NT2/D1 (cell line): ENCODE results near the gene IL10RB.
"Not testable (repeated sequence)": the region's sequence is repeated elsewhere in the genome, so short reads cannot be mapped to it uniquely, and the experiment has no call there.

Experiments
- DNase-seq: peaks from one replicate; pipeline ENCODE4 v3.0.0-alpha.2; 2011; ENCODE audit warnings: low read depth, low spot score
- H3K27me3 ChIP-seq: 2 replicates; pipeline ENCODE4 v1.6.0; 2011; ENCODE audit warnings: mild to moderate bottlenecking; ENCODE audit not compliant: insufficient read length, insufficient read depth
- H3K36me3 ChIP-seq: 2 replicates; pipeline ENCODE4 v1.6.1; 2011; ENCODE audit warnings: mild to moderate bottlenecking, low read length, mixed read lengths; ENCODE audit not compliant: insufficient read depth, insufficient read length
- H3K4me1 ChIP-seq: 2 replicates; pipeline ENCODE4 v1.5.1; 2011; ENCODE audit not compliant: insufficient read depth, insufficient read length
- H3K4me3 ChIP-seq: 2 replicates; pipeline ENCODE4 v1.5.1; 2011; ENCODE audit warnings: low read depth; ENCODE audit not compliant: insufficient read length
- H3K9ac ChIP-seq: 2 replicates; pipeline ENCODE4 v1.6.0; 2011; ENCODE audit warnings: low read depth; ENCODE audit not compliant: insufficient read length
- H3K9me3 ChIP-seq: 2 replicates; pipeline ENCODE4 v1.5.1; 2011; ENCODE audit warnings: mild to moderate bottlenecking, low read length; ENCODE audit not compliant: insufficient read depth
- SUZ12 ChIP-seq: IDR thresholded peaks from 2 replicates; pipeline ENCODE4 v1.6.1; 2011; ENCODE audit not compliant: insufficient read length, insufficient read depth; ENCODE audit errors: extremely low read depth
- YY1 ChIP-seq: IDR thresholded peaks from 2 replicates; pipeline ENCODE4 v1.6.1; 2011; ENCODE audit not compliant: insufficient read length, insufficient read depth
- ZNF274 ChIP-seq: IDR thresholded peaks from 2 replicates; pipeline ENCODE4 v1.6.1; 2011; ENCODE audit warnings: mild to moderate bottlenecking, low read depth, low read length

IL10RB gene

DNA sequence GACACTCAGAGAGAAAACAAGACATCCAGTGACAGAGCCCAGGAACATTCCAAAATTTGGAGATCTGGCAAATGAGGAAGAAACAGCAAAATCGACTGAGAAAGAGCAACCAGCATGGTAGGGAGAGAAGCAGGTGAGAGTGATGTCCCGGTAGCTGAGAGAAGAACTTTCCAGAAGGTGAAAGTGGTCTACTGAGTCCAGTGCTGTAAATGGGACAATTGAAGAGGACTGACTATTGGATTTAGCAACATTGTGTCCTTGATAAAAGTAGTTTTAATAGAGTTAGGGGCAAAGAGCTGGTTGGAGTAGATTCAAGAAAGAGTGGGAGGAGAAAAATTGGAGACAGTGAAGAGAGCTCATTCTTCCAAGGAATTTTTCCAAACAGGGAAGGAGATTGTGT lies 15.0 kb upstream of the IL10RB start:
- H3K4me1 ChIP-seq, result no peaks in the 10 kb centered on the region
- TF ChIP-seq ZNF274 (no peak), SUZ12 (no peak), YY1 (no peak)

DNA sequence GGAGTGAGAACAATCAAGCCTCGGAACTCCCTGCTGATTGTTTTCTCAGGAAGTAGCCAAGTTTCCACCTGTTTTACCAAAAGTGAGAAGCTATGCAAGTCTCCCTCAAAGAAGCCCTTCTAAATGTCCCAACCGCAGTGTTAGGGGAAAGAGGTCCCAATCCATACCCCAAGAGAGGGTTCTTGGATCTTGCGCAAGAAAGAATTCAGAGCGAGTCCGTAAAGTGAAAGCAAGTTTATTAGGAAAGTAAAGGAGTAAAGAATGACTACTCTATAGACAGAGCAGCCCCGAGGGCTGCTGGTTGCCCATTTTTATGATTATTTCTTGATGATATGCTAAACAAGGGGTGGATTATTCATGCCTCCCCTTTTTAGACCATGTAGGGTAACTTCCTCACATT lies 12.8 kb upstream of the IL10RB start:
- DNase-seq, H3K4me1 ChIP-seq, H3K27me3 ChIP-seq, H3K9ac ChIP-seq, H3K4me3 ChIP-seq: not testable (repeated sequence)
- Histone ChIP-seq H3K36me3 (peaks cover 85% of the 10 kb centered on the region), H3K9me3 (peaks cover 15% of the 10 kb centered on the region; the same call in 1 of the 2 replicates)

More for the DNA sequence above, 15.0 kb upstream of the IL10RB start:
- Histone ChIP-seq H3K36me3 (peaks cover 80% of the 10 kb centered on the region), H3K27me3 (no peaks in the 10 kb centered on the region), H3K9me3 (no peaks in the 10 kb centered on the region), H3K4me3 (no peak overlapping the region), H3K9ac (no peak overlapping the region)
- no peak for DNase-seq

DNA sequence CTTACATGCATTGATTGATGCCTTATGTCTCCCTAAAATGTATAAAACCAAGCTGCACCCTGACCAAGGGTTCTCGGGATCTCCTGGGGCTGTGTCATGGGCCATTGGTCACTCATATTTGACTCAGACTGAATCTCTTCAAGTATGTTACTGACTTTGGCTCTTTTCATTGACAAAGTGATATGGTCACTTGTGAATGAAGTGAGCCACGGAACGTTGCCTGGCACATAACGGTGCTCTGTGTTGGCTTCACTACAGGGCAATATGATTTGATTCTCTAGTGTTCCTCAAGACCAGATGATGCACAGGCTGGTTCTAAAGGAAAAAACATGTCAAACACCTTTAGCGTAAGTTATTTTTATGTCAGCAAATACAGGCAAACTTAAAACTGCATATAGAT lies 11.4 kb upstream of the IL10RB start:
- peaks cover 80% of the 10 kb centered on the region for H3K36me3 ChIP-seq

DNA sequence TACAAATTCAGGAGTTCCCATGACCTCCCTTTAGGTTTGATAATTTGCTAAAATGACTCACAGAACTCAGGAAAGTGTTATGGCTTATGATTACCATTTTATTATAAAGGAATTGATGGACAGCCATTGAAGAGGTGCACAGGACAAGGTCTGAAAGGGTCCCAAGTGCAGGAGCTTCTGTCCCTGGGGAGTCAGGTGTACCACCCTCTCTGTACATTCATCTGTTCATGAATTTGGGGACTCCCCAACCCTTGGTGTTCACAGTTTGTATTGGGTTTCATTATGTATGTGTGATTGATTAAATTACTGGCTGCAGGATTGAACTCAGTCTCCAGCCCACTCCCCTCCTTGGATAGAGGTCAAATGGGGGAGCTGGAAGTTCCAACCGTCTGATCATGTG lies 10.8 kb upstream of the IL10RB start:
- H3K9me3 ChIP-seq, result peaks cover 15% of the 10 kb centered on the region; the same call in 1 of the 2 replicates
- H3K9ac ChIP-seq, result no peak overlapping the region
- TF ChIP-seq ZNF274 (no peak), YY1 (no peak), SUZ12 (no peak)
- H3K4me3 ChIP-seq, result no peak overlapping the region
- no peaks in the 10 kb centered on the region for H3K27me3 ChIP-seq
- no peak for DNase-seq
- peaks cover 76% of the 10 kb centered on the region for H3K36me3 ChIP-seq
- H3K4me1 ChIP-seq, result no peaks in the 10 kb centered on the region

More for the DNA sequence above, 11.4 kb upstream of the IL10RB start:
- Histone ChIP-seq H3K4me1 (no peaks in the 10 kb centered on the region), H3K27me3 (no peaks in the 10 kb centered on the region), H3K9me3 (peaks cover 15% of the 10 kb centered on the region; the same call in 1 of the 2 replicates), H3K9ac (no peak overlapping the region), H3K4me3 (no peak overlapping the region)
- no peak for DNase-seq
- TF ChIP-seq YY1, result no peak
- no peak for TF ChIP-seq SUZ12
- no peak for TF ChIP-seq ZNF274

DNA sequence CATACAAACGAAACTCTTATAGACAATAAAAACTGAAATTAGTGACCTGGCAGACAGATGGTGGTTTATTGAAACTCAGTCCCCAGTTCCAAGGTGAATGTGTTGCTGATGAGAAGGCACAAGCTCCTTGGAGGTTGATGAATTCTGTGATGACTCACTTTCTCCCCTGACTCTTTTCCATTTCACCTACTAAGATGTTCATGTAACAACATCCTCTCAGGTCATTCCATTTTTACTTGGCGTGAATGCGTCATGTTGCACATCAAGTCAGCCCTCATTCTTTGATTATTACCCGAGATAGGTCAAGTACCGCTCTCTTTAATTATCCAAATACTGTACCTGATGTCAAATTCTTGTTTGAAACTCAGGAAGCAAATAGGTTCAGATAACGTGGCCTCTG lies 10.1 kb upstream of the IL10RB start:
- no peak overlapping the region for H3K9ac ChIP-seq
- DNase-seq, result no peak
- H3K4me3 ChIP-seq, result no peak overlapping the region
- H3K9me3 ChIP-seq, result peaks cover 15% of the 10 kb centered on the region; the same call in 1 of the 2 replicates
- peaks cover 72% of the 10 kb centered on the region for H3K36me3 ChIP-seq
- H3K27me3 ChIP-seq, result no peaks in the 10 kb centered on the region
- no peaks in the 10 kb centered on the region for H3K4me1 ChIP-seq
- TF ChIP-seq SUZ12 (no peak), YY1 (no peak), ZNF274 (no peak)

DNA sequence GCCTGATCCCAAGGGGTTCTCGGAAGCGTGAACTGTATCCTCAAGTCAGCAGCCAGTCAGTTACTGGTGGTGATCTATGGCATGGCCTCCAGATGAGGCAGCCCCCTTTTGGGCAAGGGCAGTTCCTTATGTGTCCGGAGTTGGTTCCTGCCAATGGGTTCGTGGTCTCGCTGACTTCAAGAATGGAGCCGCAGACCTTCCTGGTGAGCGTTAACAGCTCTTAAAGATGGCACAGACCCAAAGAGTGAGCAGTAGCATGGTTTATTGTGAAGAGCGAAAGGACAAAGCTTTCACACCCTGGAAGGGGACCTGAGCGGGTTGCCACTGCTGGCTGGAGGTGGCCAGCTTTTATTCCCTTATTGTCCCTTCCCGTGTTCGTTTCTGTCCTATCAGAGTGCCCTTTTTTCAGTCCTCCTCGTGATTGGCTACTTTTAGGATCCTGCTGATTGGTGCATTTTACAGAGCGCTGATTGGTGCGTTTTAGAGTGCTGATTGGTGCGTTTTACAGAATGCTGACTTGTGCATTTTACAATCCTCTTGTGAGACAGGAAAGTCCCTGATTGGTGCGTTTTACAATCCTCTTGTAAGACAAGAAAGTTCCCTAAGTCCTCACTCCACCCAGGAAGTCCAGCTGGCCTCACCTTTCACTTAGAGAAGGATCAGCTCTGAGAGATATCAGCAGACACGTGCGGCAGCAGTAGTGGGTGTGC lies 8.9 kb upstream of the IL10RB start:
- TF ChIP-seq YY1 (no peak), ZNF274 (no peak), SUZ12 (no peak)
- H3K36me3 ChIP-seq, result peaks cover 65% of the 10 kb centered on the region
- H3K4me1 ChIP-seq, result no peaks in the 10 kb centered on the region
- no peaks in the 10 kb centered on the region for H3K27me3 ChIP-seq
- no peak for DNase-seq
- H3K9ac ChIP-seq, result no peak overlapping the region
- H3K9me3 ChIP-seq, result peaks cover 15% of the 10 kb centered on the region; the same call in 1 of the 2 replicates
- H3K4me3 ChIP-seq, result no peak overlapping the region

DNA sequence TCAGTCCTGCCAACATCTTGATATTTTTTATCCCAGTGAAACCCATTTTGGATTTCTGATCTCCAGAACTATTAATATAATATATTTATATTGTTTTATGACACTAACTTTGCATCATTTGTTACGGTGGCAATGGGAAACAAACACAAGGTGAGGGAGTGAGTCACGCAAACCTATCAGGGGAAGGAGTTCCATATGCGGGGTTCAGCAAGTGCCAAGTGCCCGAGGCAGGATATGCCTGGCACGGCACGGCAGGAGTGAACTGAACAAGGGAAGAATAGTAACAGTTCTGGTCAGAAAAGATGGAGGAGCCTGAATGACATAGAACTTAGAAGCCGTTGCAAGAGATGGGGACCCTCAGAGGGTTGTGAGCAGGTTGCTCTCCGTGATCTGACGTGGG lies 7.7 kb upstream of the IL10RB start:
- H3K36me3 ChIP-seq, result peaks cover 62% of the 10 kb centered on the region
- no peak overlapping the region for H3K4me3 ChIP-seq
- no peak overlapping the region for H3K9ac ChIP-seq
- H3K4me1 ChIP-seq, result peaks cover 4% of the 10 kb centered on the region
- no peaks in the 10 kb centered on the region for H3K27me3 ChIP-seq
- TF ChIP-seq YY1 (no peak), SUZ12 (no peak), ZNF274 (no peak)
- no peak for DNase-seq
- H3K9me3 ChIP-seq, result peaks cover 15% of the 10 kb centered on the region; the same call in 1 of the 2 replicates

DNA sequence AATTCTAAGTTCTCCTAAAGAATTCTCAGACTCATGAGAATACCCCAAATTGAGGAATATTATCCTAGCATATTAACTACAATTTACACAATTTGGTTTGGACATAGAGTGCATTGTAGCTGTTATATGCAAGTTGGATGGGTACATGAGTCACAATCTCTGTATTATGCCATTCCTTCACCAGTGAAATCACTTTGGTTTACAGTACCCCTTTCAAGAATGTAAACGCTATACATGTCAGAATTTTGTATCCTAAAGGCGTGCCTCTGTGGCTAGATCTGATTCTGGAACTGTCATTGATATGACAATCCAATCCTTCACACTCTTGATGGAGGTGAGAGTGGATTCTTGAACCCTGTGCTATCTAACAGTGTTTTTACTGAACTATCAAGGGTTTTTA lies 6.7 kb upstream of the IL10RB start:
- Histone ChIP-seq H3K4me3 (no peak overlapping the region), H3K36me3 (peaks cover 55% of the 10 kb centered on the region), H3K9me3 (peaks cover 15% of the 10 kb centered on the region; the same call in 1 of the 2 replicates), H3K27me3 (no peaks in the 10 kb centered on the region), H3K9ac (no peak overlapping the region), H3K4me1 (peaks cover 10% of the 10 kb centered on the region)
- no peak for DNase-seq
- TF ChIP-seq YY1 (no peak), ZNF274 (no peak), SUZ12 (no peak)
